Measurements from ENCODE around the gene LRRIQ3. TPM values are rescaled to one million over a fixed set of nuclear protein-coding genes. Genes with fewer than 3 reads are reported as not detected.

The LRRIQ3 gene
- total and polyA plus RNA-seq, 10 of the 15 experiments (the other 5 are each of a cell fraction or from before 2014, with no cell fraction given), result 1.1 to 5.1 (median 2.7) TPM

DNA sequence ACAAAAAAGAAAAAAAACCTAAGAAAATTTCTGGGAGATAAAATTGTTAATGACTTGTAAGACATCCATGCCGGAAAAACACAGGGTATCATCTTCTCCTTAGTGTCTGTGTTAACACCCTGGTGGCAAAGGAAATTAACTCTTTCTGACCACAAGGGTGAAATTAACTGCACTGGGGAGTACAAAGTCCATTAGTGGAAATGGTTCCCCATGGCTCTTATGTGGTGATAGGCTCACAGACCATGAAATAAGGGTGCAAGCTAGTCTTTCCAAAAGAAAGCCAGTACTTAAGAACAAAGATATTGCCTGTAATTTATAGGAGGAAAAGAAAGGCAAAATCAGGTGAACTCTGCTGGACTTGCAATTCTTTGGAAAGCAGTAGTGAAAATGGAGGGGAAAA is 185.4 kb downstream of the LRRIQ3 start:
- no peak for FAIRE-seq
- Histone ChIP-seq H3K9ac (ENCODE audit: control insufficient read depth, insufficient read depth, low read length) (no peak overlapping the region), H3K79me2 (ENCODE audit: control insufficient read depth, insufficient read depth, low read length) (no peaks in the 10 kb centered on the region), H3K4me3 (no peak overlapping the region), H4K20me1 (ENCODE audit: control insufficient read depth, insufficient read depth) (no peaks in the 10 kb centered on the region), H3K4me1 (ENCODE audit: control insufficient read depth, insufficient read depth, low read length) (no peaks in the 10 kb centered on the region), H3K36me3 (ENCODE audit: control insufficient read depth in 2 of 2, insufficient read depth in 2 of 2, low read length in 1 of 2) (no peaks in the 10 kb centered on the region), H3K9me3 (replicated peaks; ENCODE audit: control insufficient read depth, insufficient read depth, low read length) (no peaks in the 10 kb centered on the region), H3K27ac (ENCODE audit: control insufficient read depth, insufficient read depth) (no peak overlapping the region), H2AFZ (ENCODE audit: control insufficient read depth, low read depth, low read length) (no peak overlapping the region), H3K4me2 (ENCODE audit: control insufficient read depth, insufficient read depth) (no peak overlapping the region), H3K27me3 (replicated peaks in 1 of 2; ENCODE audit: control insufficient read depth in 2 of 2, insufficient read depth in 2 of 2, low read length in 1 of 2) (no peaks in the 10 kb centered on the region)
- DNase-seq (ENCODE audit: low read depth, low spot score), result no peak
- POLR2A ChIA-PET, result interaction anchor here (1.3 kb wide), 1 partner anchor 9 kb away, joined by 5 read pairs; no protein-coding TSS in a partner anchor
- SMC1A ChIA-PET (ENCODE audit: uncharacterized antibody, unreplicated experiment), result interaction anchor here (1.0 to 2.4 kb wide), 6 partner anchors 9 to 111 kb away, joined by 3 to 5 read pairs (median 4); no protein-coding TSS in a partner anchor
- RAD21 ChIA-PET (ENCODE audit: unreplicated experiment), result interaction anchor here (1.4 kb wide), 1 partner anchor 11 kb away, joined by 6 read pairs; no protein-coding TSS in a partner anchor
- peak; percentile 49; the same call in 2 of the 3 replicates for ATAC-seq
- 37% methylated on average over 1 of the region's 1 CpG for WGBS (ENCODE audit: insufficient coverage, insufficient replicate concordance, low lambda C conversion rate, missing lambda C conversion rate)
- in situ Hi-C loops (cut with MboI), result no loop called here
- intact Hi-C loops (cut with micrococcal nuclease; ENCODE audit: unreplicated experiment), result no loop called here
- TF ChIP-seq IKZF2 (IDR thresholded peaks at IDR 0.05) (peak in 1 of 2 experiments; percentile 47; a peak in 2 of 4 replicates), IKZF1 (conservative IDR thresholded peaks at IDR 0.05) (peak; percentile 51), RUNX3 (IDR thresholded peaks at IDR 0.05; ENCODE audit: low read length) (no peak), IRF4 (IDR thresholded peaks at IDR 0.05; ENCODE audit: low read depth, low read length) (no peak), MTA2 (IDR thresholded peaks at IDR 0.05; ENCODE audit: low read depth) (peak; percentile 69; the same call in 1 of the 2 replicates), NR2F1 (conservative IDR thresholded peaks at IDR 0.05) (0 out of 2 replicates have a peak, but pooled peaks have one; percentile 35)
- CTCF ChIA-PET, result interaction anchor here (0.6 to 4.7 kb wide), 4 partner anchors 13 to 677 kb away, joined by 3 to 16 read pairs (median 4); no protein-coding TSS in a partner anchor
- no TSS peak for BruUV-seq (replicated peaks)

GRCh38 chr1:74011736-74012135 is 186.2 kb downstream of the LRRIQ3 start:
- CTCF ChIA-PET, result interaction anchor here (0.6 to 4.7 kb wide), 2 partner anchors 12 to 235 kb away, joined by 3 to 16 read pairs; no protein-coding TSS in a partner anchor

More at GRCh38 chr1:74011736-74012135, 186.2 kb downstream of the LRRIQ3 start:
- ATAC-seq (no peak), FAIRE-seq (no peak), DNase-seq (ENCODE audit: low read depth, low spot score) (no peak)
- POLR2A ChIA-PET, result interaction anchor here (1.3 kb wide), 1 partner anchor 8 kb away, joined by 5 read pairs; no protein-coding TSS in a partner anchor
- no peak overlapping the region for H3K9ac ChIP-seq (ENCODE audit: control insufficient read depth, insufficient read depth, low read length)
- no peak overlapping the region for H3K4me2 ChIP-seq (ENCODE audit: control insufficient read depth, insufficient read depth)
- in situ Hi-C loops (cut with MboI), result no loop called here
- SMC1A ChIA-PET (ENCODE audit: uncharacterized antibody, unreplicated experiment), result interaction anchor here (1.4 to 2.4 kb wide), 4 partner anchors 8 to 73 kb away, joined by 3 to 6 read pairs (median 5); no protein-coding TSS in a partner anchor
- no peak for TF ChIP-seq E2F8 (IDR thresholded peaks at IDR 0.05; ENCODE audit: low read depth, partially characterized antibody)
- no TSS peak for BruUV-seq (replicated peaks)
- no peak overlapping the region for H3K27ac ChIP-seq (ENCODE audit: control insufficient read depth, insufficient read depth)
- no peaks in the 10 kb centered on the region for H3K4me1 ChIP-seq (ENCODE audit: control insufficient read depth, insufficient read depth, low read length)
- H2AFZ ChIP-seq (ENCODE audit: control insufficient read depth, low read depth, low read length), result no peak overlapping the region
- no peaks in the 10 kb centered on the region for H4K20me1 ChIP-seq (ENCODE audit: control insufficient read depth, insufficient read depth)
- RAD21 ChIA-PET (ENCODE audit: unreplicated experiment), result no interaction called here
- H3K9me3 ChIP-seq (replicated peaks; ENCODE audit: control insufficient read depth, insufficient read depth, low read length), result no peaks in the 10 kb centered on the region
- intact Hi-C loops (cut with micrococcal nuclease; ENCODE audit: unreplicated experiment), result no loop called here
- H3K4me3 ChIP-seq, result no peak overlapping the region
- H3K27me3 ChIP-seq (replicated peaks in 1 of 2; ENCODE audit: control insufficient read depth in 2 of 2, insufficient read depth in 2 of 2, low read length in 1 of 2), result no peaks in the 10 kb centered on the region
- no peaks in the 10 kb centered on the region for H3K79me2 ChIP-seq (ENCODE audit: control insufficient read depth, insufficient read depth, low read length)
- H3K36me3 ChIP-seq (ENCODE audit: control insufficient read depth in 2 of 2, insufficient read depth in 2 of 2, low read length in 1 of 2), result no peaks in the 10 kb centered on the region
